HG03103 (cell line): Measurements from ENCODE around the gene LRFN2.

Experiments used
- ATAC-seq: cut with Tn5 transposase; IDR thresholded peaks from one replicate; pipeline ENCODE4 v1.9.1; 2021; ENCODE audit warnings: low read depth; ENCODE audit not compliant: unreplicated experiment

LRFN2 gene

GRCh38 chr6:40389254-40389653 lies 197.9 kb downstream of the LRFN2 start:
- no peak for ATAC-seq

- no peak for ATAC-seq
Observed at GRCh38 chr6:40387871-40388264, 199.3 kb downstream of the LRFN2 start.

GRCh38 chr6:40387127-40387870 lies 199.9 kb downstream of the LRFN2 start:
- ATAC-seq = no peak

GRCh38 chr6:40386200-40386599 lies 201.0 kb downstream of the LRFN2 start:
- ATAC-seq = no peak

GRCh38 chr6:40383348-40384115 lies 203.6 kb downstream of the LRFN2 start:
- no peak for ATAC-seq

- ATAC-seq = no peak
Observed at GRCh38 chr6:40380271-40380670, 206.9 kb downstream of the LRFN2 start.

- no peak for ATAC-seq
Observed at GRCh38 chr6:40379811-40380210, 207.4 kb downstream of the LRFN2 start.

- no peak for ATAC-seq
Observed at GRCh38 chr6:40378725-40379074, 208.5 kb downstream of the LRFN2 start.

- no peak for ATAC-seq
Observed at GRCh38 chr6:40378071-40378724, 209.0 kb downstream of the LRFN2 start.

GRCh38 chr6:40377173-40377806 lies 209.9 kb downstream of the LRFN2 start:
- ATAC-seq = no peak

GRCh38 chr6:40376113-40376650 lies 211.0 kb downstream of the LRFN2 start:
- ATAC-seq = no peak

- no peak for ATAC-seq
Observed at GRCh38 chr6:40373267-40373666, 213.9 kb downstream of the LRFN2 start.

GRCh38 chr6:40371621-40372020 lies 215.5 kb downstream of the LRFN2 start:
- ATAC-seq = no peak

GRCh38 chr6:40371095-40371494 lies 216.1 kb downstream of the LRFN2 start:
- ATAC-seq = no peak

- no peak for ATAC-seq
Observed at GRCh38 chr6:40369891-40370290, 217.3 kb downstream of the LRFN2 start.

GRCh38 chr6:40369042-40369441 lies 218.1 kb downstream of the LRFN2 start:
- no peak for ATAC-seq

GRCh38 chr6:40362859-40363258 lies 224.3 kb downstream of the LRFN2 start:
- ATAC-seq = no peak

- ATAC-seq = no peak
Observed at GRCh38 chr6:40359808-40360207, 227.4 kb downstream of the LRFN2 start.

- no peak for ATAC-seq
Observed at GRCh38 chr6:40358473-40359460, 228.4 kb downstream of the LRFN2 start.
